HEK293 (cell line): Measurements from ENCODE around the gene AURKB.

Source experiments
- CTCF ChIA-PET: fragments of 350-600 bp; formaldehyde crosslinking; extraction: SDS; loops from one replicate; lab custom pipeline; 2021; ENCODE audit warnings: antibody characterized with exemption; lab: Yijun Ruan, JAX
- POLR2A ChIA-PET: fragments of 300-600 bp; formaldehyde crosslinking; extraction: SDS; loops from one replicate; lab custom pipeline; 2020; ENCODE audit warnings: antibody characterized with exemption, inconsistent platforms; lab: Yijun Ruan, JAX
- H3K27ac ChIP-seq: fragments of 200-500 bp; sonication (Bioruptor generic); 2 replicates; pipeline ENCODE4 v1.5.1; 2014; ENCODE audit warnings: low read depth, low read length, control low read depth, inconsistent platforms; ENCODE audit errors: extremely low read depth
- H3K36me3 ChIP-seq, 2 experiments: fragments of 200-500 bp in 1 of 2; sonication (Bioruptor generic) in 1 of 2; 1 replicate in 1 of 2; 2 replicates in 1 of 2; pipeline ENCODE4 v1.5.1; 2014 to 2017; ENCODE audit warnings: inconsistent platforms in 2 of 2, low read length in 2 of 2; ENCODE audit not compliant: control insufficient read depth in 2 of 2, insufficient read depth in 1 of 2
- H3K4me1 ChIP-seq: fragments of 200-500 bp; sonication (Bioruptor generic); 2 replicates; pipeline ENCODE4 v1.5.1; 2014; ENCODE audit warnings: mild to moderate bottlenecking, low read length, inconsistent platforms; ENCODE audit not compliant: control insufficient read depth, insufficient read depth
- H3K4me3 ChIP-seq: 2 replicates; pipeline ENCODE4 v1.5.1; 2011; ENCODE audit warnings: low read depth, mild to moderate bottlenecking, control low read depth, low read length, moderate library complexity
- H3K9me3 ChIP-seq: fragments of 200-500 bp; sonication (Bioruptor generic); 2 replicates; pipeline ENCODE4 v1.5.1; 2014; ENCODE audit warnings: low read depth, low read length, inconsistent platforms; ENCODE audit not compliant: control insufficient read depth, insufficient read depth
- AEBP2 ChIP-seq: fragments of 450-650 bp; formaldehyde crosslinking; IDR thresholded peaks from 2 replicates; pipeline ENCODE4 v1.5.1; 2016; ENCODE audit warnings: missing biosample characterization, missing genetic modification characterization, borderline replicate concordance
- GFI1B ChIP-seq: fragments of 450-650 bp; formaldehyde crosslinking; IDR thresholded peaks from 2 replicates; pipeline ENCODE4 v1.5.1; 2016; ENCODE audit warnings: missing biosample characterization, missing genetic modification characterization
- GLIS1 ChIP-seq: fragments of 450-650 bp; formaldehyde crosslinking; IDR thresholded peaks from 2 replicates; pipeline ENCODE4 v1.5.1; 2016; ENCODE audit warnings: missing biosample characterization, missing genetic modification characterization
- PATZ1 ChIP-seq: fragments of 450-650 bp; formaldehyde crosslinking; IDR thresholded peaks from 2 replicates; pipeline ENCODE4 v1.5.1; 2016; ENCODE audit warnings: missing biosample characterization, missing genetic modification characterization
- SP2 ChIP-seq: fragments of 450-650 bp; formaldehyde crosslinking; IDR thresholded peaks from 2 replicates; pipeline ENCODE4 v1.5.1; 2016; ENCODE audit warnings: missing biosample characterization, missing genetic modification characterization
- TCF7L2 ChIP-seq: IDR thresholded peaks from 2 replicates; pipeline ENCODE4 v1.6.1; 2011; ENCODE audit warnings: low read depth, mild to moderate bottlenecking, inconsistent platforms, low read length, moderate library complexity, borderline replicate concordance
- YY2 ChIP-seq: fragments of 450-650 bp; formaldehyde crosslinking; IDR thresholded peaks from 2 replicates; pipeline ENCODE4 v1.5.1; 2016; ENCODE audit warnings: missing biosample characterization, missing genetic modification characterization
- ZBTB1 ChIP-seq: fragments of 450-650 bp; formaldehyde crosslinking; IDR thresholded peaks from 2 replicates; pipeline ENCODE4 v1.5.1; 2016; ENCODE audit warnings: missing biosample characterization, missing genetic modification characterization
- ZBTB49 ChIP-seq: fragments of 450-650 bp; formaldehyde crosslinking; IDR thresholded peaks from 2 replicates; pipeline ENCODE4 v1.5.1; 2016; ENCODE audit warnings: missing biosample characterization, missing genetic modification characterization, low read depth
- ZFHX2 ChIP-seq: fragments of 450-650 bp; formaldehyde crosslinking; conservative IDR thresholded peaks from 2 replicates; pipeline ENCODE4 v1.5.1; 2016; ENCODE audit warnings: missing biosample characterization, missing genetic modification characterization
- ZNF121 ChIP-seq: fragments of 450-650 bp; formaldehyde crosslinking; IDR thresholded peaks from 2 replicates; pipeline ENCODE4 v1.5.1; 2016; ENCODE audit warnings: missing biosample characterization, missing genetic modification characterization
- ZNF146 ChIP-seq: fragments of 450-650 bp; formaldehyde crosslinking; IDR thresholded peaks from 2 replicates; pipeline ENCODE4 v1.5.1; 2016; ENCODE audit warnings: missing biosample characterization, missing genetic modification characterization
- ZNF169 ChIP-seq: fragments of 450-650 bp; formaldehyde crosslinking; IDR thresholded peaks from 2 replicates; pipeline ENCODE4 v1.5.1; 2016; ENCODE audit warnings: missing biosample characterization, missing genetic modification characterization
- ZNF175 ChIP-seq: fragments of 450-650 bp; formaldehyde crosslinking; IDR thresholded peaks from 2 replicates; pipeline ENCODE4 v1.5.1; 2016; ENCODE audit warnings: missing biosample characterization, missing genetic modification characterization
- ZNF24 ChIP-seq: fragments of 450-650 bp; formaldehyde crosslinking; IDR thresholded peaks from 2 replicates; pipeline ENCODE4 v1.5.1; 2016; ENCODE audit warnings: missing biosample characterization, missing genetic modification characterization
- ZNF366 ChIP-seq: fragments of 450-650 bp; formaldehyde crosslinking; conservative IDR thresholded peaks from 2 replicates; pipeline ENCODE4 v1.5.1; 2016; ENCODE audit warnings: missing biosample characterization, missing genetic modification characterization
- ZNF433 ChIP-seq: fragments of 450-650 bp; formaldehyde crosslinking; IDR thresholded peaks from 2 replicates; pipeline ENCODE4 v1.5.1; 2016; ENCODE audit warnings: missing biosample characterization, missing genetic modification characterization, low read depth
- ZNF473 ChIP-seq: fragments of 450-650 bp; formaldehyde crosslinking; IDR thresholded peaks from 2 replicates; pipeline ENCODE4 v1.5.1; 2017; ENCODE audit warnings: missing biosample characterization, missing genetic modification characterization
- ZNF513 ChIP-seq: fragments of 450-650 bp; IDR thresholded peaks from 2 replicates; pipeline ENCODE4 v1.5.1; 2018; ENCODE audit warnings: missing biosample characterization, missing genetic modification characterization
- ZNF548 ChIP-seq: fragments of 450-650 bp; formaldehyde crosslinking; IDR thresholded peaks from 2 replicates; pipeline ENCODE4 v1.5.1; 2016; ENCODE audit warnings: missing biosample characterization, missing genetic modification characterization
- ZNF549 ChIP-seq: fragments of 450-650 bp; IDR thresholded peaks from 2 replicates; pipeline ENCODE4 v1.5.1; 2018; ENCODE audit warnings: missing biosample characterization, missing genetic modification characterization, mild to moderate bottlenecking, inconsistent platforms, moderate library complexity
- ZNF596 ChIP-seq: fragments of 450-650 bp; IDR thresholded peaks from 2 replicates; pipeline ENCODE4 v1.5.0; 2018; ENCODE audit warnings: missing biosample characterization, mild to moderate bottlenecking, missing genetic modification characterization, moderate library complexity
- ZNF600 ChIP-seq: fragments of 450-650 bp; formaldehyde crosslinking; IDR thresholded peaks from 2 replicates; pipeline ENCODE4 v1.5.1; 2016; ENCODE audit warnings: missing biosample characterization, missing genetic modification characterization
- ZNF626 ChIP-seq: fragments of 450-650 bp; sonication (Bioruptor Pico); formaldehyde crosslinking; IDR thresholded peaks from 2 replicates; pipeline ENCODE4 v1.5.1; 2018; ENCODE audit warnings: missing biosample characterization, missing genetic modification characterization, inconsistent platforms
- ZNF658 ChIP-seq: fragments of 450-650 bp; formaldehyde crosslinking; IDR thresholded peaks from 2 replicates; pipeline ENCODE4; 2016; ENCODE audit warnings: missing biosample characterization, missing genetic modification characterization
- ZNF677 ChIP-seq: fragments of 450-650 bp; IDR thresholded peaks from 2 replicates; pipeline ENCODE4 v1.5.0; 2018; ENCODE audit warnings: missing biosample characterization, mild to moderate bottlenecking, missing genetic modification characterization, moderate library complexity
- ZNF785 ChIP-seq: fragments of 450-650 bp; formaldehyde crosslinking; IDR thresholded peaks from 2 replicates; pipeline ENCODE4 v1.5.1; 2016; ENCODE audit warnings: missing biosample characterization, missing genetic modification characterization
- ZSCAN23 ChIP-seq: fragments of 450-650 bp; formaldehyde crosslinking; IDR thresholded peaks from 2 replicates; pipeline ENCODE4 v1.5.1; 2016; ENCODE audit warnings: missing biosample characterization, missing genetic modification characterization
- ZSCAN4 ChIP-seq: fragments of 450-650 bp; formaldehyde crosslinking; IDR thresholded peaks from 2 replicates; pipeline ENCODE4 v1.5.1; 2017; ENCODE audit warnings: missing biosample characterization, missing genetic modification characterization

The AURKB gene

GRCh38 chr17:8162997-8163977 lies 47.1 kb downstream of the AURKB start:
- H3K9me3 ChIP-seq = no peaks in the 10 kb centered on the region
- H3K4me1 ChIP-seq = peaks cover 24% of the 10 kb centered on the region
- H3K4me3 ChIP-seq = peak overlapping the region; percentile 89
- POLR2A ChIA-PET = interaction anchor here (0.6 to 1.8 kb wide), 7 partner anchors 9 to 52 kb away, joined by 3 to 25 read pairs (median 4); partner anchors contain the start of genes AURKB and BORCS6
- H3K36me3 ChIP-seq = peaks cover 12 to 32% of the 10 kb centered on the region in 2 experiments; a peak in 2 of 3 replicates
- CTCF ChIA-PET = no interaction called here
- H3K27ac ChIP-seq = peak overlapping the region; percentile 96
- TF ChIP-seq AEBP2 (tag by site-specific recombination) (no peak), GLIS1 (tag by site-specific recombination) (peak; percentile 17; the same call in 1 of the 2 replicates), ZNF677 (tag by site-specific recombination) (no peak), ZFHX2 (tag by site-specific recombination) (peak; percentile 72), ZNF473 (tag by site-specific recombination) (no peak), ZNF121 (tag by site-specific recombination) (no peak), ZSCAN23 (tag by site-specific recombination) (no peak), ZNF626 (tag by site-specific recombination) (no peak), ZNF175 (tag by site-specific recombination) (no peak), ZBTB49 (tag by site-specific recombination) (no peak), ZNF785 (tag by site-specific recombination) (no peak), ZBTB1 (peak; percentile 84; the same call in 1 of the 2 replicates), ZNF600 (tag by site-specific recombination) (0 out of 2 replicates have a peak, but pooled peaks have one; percentile 15), ZNF366 (tag by site-specific recombination) (no peak), ZNF169 (tag by site-specific recombination) (no peak), ZSCAN4 (tag by site-specific recombination) (no peak), ZNF549 (tag by site-specific recombination) (no peak), SP2 (peak; percentile 71), GFI1B (tag by site-specific recombination) (no peak), TCF7L2 (no peak), PATZ1 (peak; percentile 75), ZNF24 (tag by site-specific recombination) (no peak), ZNF596 (tag by site-specific recombination) (no peak), ZNF433 (no peak), ZNF513 (tag by site-specific recombination) (no peak), ZNF548 (tag by site-specific recombination) (no peak), ZNF146 (tag by site-specific recombination) (no peak), ZNF658 (tag by site-specific recombination) (no peak), YY2 (tag by site-specific recombination) (no peak)
